Transverse colon (tissue), 4 donors: ENCODE measurements around the gene EYA4.

Experiments used
- POLR2AphosphoS5 ChIP-seq, 3 donors: sonication (generic); formaldehyde crosslinking; IDR thresholded peaks; one replicate each; pipeline ENCODE4 v1.6.1; 2016; ENCODE audit warnings: antibody characterized with exemption in 3 of 3
- TF ChIP-seq, protein P1 (sequence below), 5 experiments: fragments of 200-600 bp in 3 of 5; fragments of 450-650 bp in 2 of 5; sonication (generic) in 3 of 5; IDR thresholded peaks; 1 replicate in 2 of 5; 2 replicates in 3 of 5; pipeline ENCODE4 v1.5.1; 2016 to 2017; ENCODE audit warnings: antibody characterized with exemption in 5 of 5, inconsistent platforms in 3 of 5, mild to moderate bottlenecking in 2 of 5, moderate library complexity in 1 of 5

DNA sequence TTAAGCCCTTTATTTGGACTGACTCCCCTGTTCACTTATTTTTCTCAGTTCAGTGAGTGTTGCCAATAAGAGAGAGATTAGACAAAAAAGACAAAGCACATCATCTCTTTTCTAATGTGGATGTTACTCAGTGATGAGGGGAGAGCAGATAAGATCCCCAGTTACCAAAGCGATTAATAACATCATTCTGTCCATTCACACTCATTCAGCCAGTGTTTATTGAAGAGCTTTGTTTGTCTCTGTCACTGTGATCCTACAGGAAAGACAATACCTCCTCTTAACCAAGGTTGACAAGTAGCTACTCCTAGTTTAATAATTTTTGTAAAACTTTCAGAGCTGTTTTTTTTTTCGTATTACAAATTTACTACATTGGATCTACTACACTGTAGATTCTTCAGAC lies 163.0 kb downstream of the EYA4 start:
- TF ChIP-seq POLR2AphosphoS5 (IDR thresholded peaks at IDR 0.05), result no peak
- TF ChIP-seq, protein P1, sequence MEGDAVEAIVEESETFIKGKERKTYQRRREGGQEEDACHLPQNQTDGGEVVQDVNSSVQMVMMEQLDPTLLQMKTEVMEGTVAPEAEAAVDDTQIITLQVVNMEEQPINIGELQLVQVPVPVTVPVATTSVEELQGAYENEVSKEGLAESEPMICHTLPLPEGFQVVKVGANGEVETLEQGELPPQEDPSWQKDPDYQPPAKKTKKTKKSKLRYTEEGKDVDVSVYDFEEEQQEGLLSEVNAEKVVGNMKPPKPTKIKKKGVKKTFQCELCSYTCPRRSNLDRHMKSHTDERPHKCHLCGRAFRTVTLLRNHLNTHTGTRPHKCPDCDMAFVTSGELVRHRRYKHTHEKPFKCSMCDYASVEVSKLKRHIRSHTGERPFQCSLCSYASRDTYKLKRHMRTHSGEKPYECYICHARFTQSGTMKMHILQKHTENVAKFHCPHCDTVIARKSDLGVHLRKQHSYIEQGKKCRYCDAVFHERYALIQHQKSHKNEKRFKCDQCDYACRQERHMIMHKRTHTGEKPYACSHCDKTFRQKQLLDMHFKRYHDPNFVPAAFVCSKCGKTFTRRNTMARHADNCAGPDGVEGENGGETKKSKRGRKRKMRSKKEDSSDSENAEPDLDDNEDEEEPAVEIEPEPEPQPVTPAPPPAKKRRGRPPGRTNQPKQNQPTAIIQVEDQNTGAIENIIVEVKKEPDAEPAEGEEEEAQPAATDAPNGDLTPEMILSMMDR (IDR thresholded peaks at IDR 0.05), result no peak
